HG02759 (cell line): ENCODE data around the gene FMO4.
"Not testable (repeated sequence)": the region's sequence is repeated elsewhere in the genome, so short reads cannot be mapped to it uniquely, and the experiment has no call there.

Experiments used
- ATAC-seq: cut with Tn5 transposase; IDR thresholded peaks from one replicate; pipeline ENCODE4 v1.9.1; 2021; ENCODE audit warnings: mild to moderate bottlenecking, moderate library complexity; ENCODE audit not compliant: unreplicated experiment

The FMO4 gene

GRCh38 chr1:171329251-171329650 is 15.3 kb downstream of the FMO4 start:
- no peak for ATAC-seq

- ATAC-seq: no peak
Measured at GRCh38 chr1:171334024-171334640, 20.1 kb downstream of the FMO4 start.

GRCh38 chr1:171335964-171336363 is 22.0 kb downstream of the FMO4 start:
- no peak for ATAC-seq

GRCh38 chr1:171339345-171339744 is 25.4 kb downstream of the FMO4 start:
- not testable (repeated sequence) for ATAC-seq

- ATAC-seq: no peak
Measured at GRCh38 chr1:171343727-171344472, 29.9 kb downstream of the FMO4 start.

GRCh38 chr1:171344473-171344820 is 30.5 kb downstream of the FMO4 start:
- no peak for ATAC-seq

- no peak for ATAC-seq
Measured at GRCh38 chr1:171345536-171345935, 31.6 kb downstream of the FMO4 start.

GRCh38 chr1:171346881-171347280 is 32.9 kb downstream of the FMO4 start:
- no peak for ATAC-seq

- no peak for ATAC-seq
Measured at GRCh38 chr1:171350594-171350993, 36.6 kb downstream of the FMO4 start.

GRCh38 chr1:171351961-171352360 is 38.0 kb downstream of the FMO4 start:
- ATAC-seq: no peak

- ATAC-seq: no peak
Measured at GRCh38 chr1:171352554-171352953, 38.6 kb downstream of the FMO4 start.

GRCh38 chr1:171355727-171356126 is 41.7 kb downstream of the FMO4 start:
- no peak for ATAC-seq

GRCh38 chr1:171357179-171357578 is 43.2 kb downstream of the FMO4 start:
- no peak for ATAC-seq

- not testable (repeated sequence) for ATAC-seq
Measured at GRCh38 chr1:171359355-171359648, 45.3 kb downstream of the FMO4 start.

GRCh38 chr1:171359731-171360527 is 45.9 kb downstream of the FMO4 start:
- ATAC-seq: not testable (repeated sequence)

GRCh38 chr1:171366085-171366484 is 52.1 kb downstream of the FMO4 start:
- ATAC-seq: no peak

- no peak for ATAC-seq
Measured at GRCh38 chr1:171366816-171367215, 52.8 kb downstream of the FMO4 start.

GRCh38 chr1:171367436-171367835 is 53.5 kb downstream of the FMO4 start:
- ATAC-seq: no peak

- no peak for ATAC-seq
Measured at GRCh38 chr1:171372418-171373084, 58.6 kb downstream of the FMO4 start.

- ATAC-seq: not testable (repeated sequence)
Measured at GRCh38 chr1:171373357-171374122, 59.6 kb downstream of the FMO4 start.

GRCh38 chr1:171379846-171380245 is 65.9 kb downstream of the FMO4 start:
- no peak for ATAC-seq
